HepG2 (cell line): ENCODE results near the gene CRYAA. TPM values are rescaled to one million over a fixed set of nuclear protein-coding genes. Genes with fewer than 3 reads are reported as not detected.
"Not testable (repeated sequence)": the region's sequence is repeated elsewhere in the genome, so short reads cannot be mapped to it uniquely, and the experiment has no call there.

ENCODE experiments used
- ATAC-seq: fragments of 200-7000 bp; cut with Tn5 transposase; 3 replicates; pipeline ENCODE4 v1.9.1; 2020; ENCODE audit warnings: mild to moderate bottlenecking, moderate library complexity
- BruUV-seq: library from RNA; stranded (reverse); fragments of 400-500 nt; replicated peaks from 2 replicates; lab custom pipeline; 2021; lab: Mats Ljungman, UMichigan
- CTCF ChIA-PET: fragments of 300-600 bp; formaldehyde crosslinking; extraction: SDS; loops from one replicate; lab custom pipeline; 2021; ENCODE audit warnings: low total read pairs, inconsistent platforms, low intra/inter-chr PET ratio; lab: Yijun Ruan, JAX
- POLR2A ChIA-PET: fragments of 350-600 bp; sonication (Branson Sonifier 250); formaldehyde crosslinking; loops from one replicate; lab custom pipeline; 2020; ENCODE audit warnings: antibody characterized with exemption, inconsistent platforms; lab: Yijun Ruan, JAX
- DNase-seq: peaks from one replicate; pipeline ENCODE4 v3.0.0-alpha.2; 2015; ENCODE audit warnings: low spot score
- FAIRE-seq: peaks from 3 replicates; lab custom pipeline; 2011; peaks lifted over from hg19 to GRCh38; lab: Jason Lieb, UNC
- H2AFZ ChIP-seq: one replicate; pipeline ENCODE4 v1.6.1; 2011; ENCODE audit warnings: low read length, inconsistent platforms
- H3K27ac ChIP-seq: fragments of 300-600 bp; 3 replicates; pipeline ENCODE4 v1.8.0; 2011; ENCODE audit warnings: mixed run types, mild to moderate bottlenecking, mixed read lengths, low read length, inconsistent platforms; ENCODE audit not compliant: insufficient read depth; ENCODE audit errors: extremely low read length
- H3K27me3 ChIP-seq, 2 experiments: fragments of 200-600 bp in 1 of 2; 2 replicates in 1 of 2; 3 replicates in 1 of 2; pipeline versions ENCODE4 v1.6.0 to v1.8.0; 2011; ENCODE audit warnings: low read length in 2 of 2, mild to moderate bottlenecking in 2 of 2, moderate library complexity in 2 of 2, inconsistent platforms in 1 of 2; ENCODE audit not compliant: insufficient read depth in 2 of 2, control insufficient read depth in 1 of 2
- H3K36me3 ChIP-seq, 2 experiments: fragments of 200-600 bp in 1 of 2; replicated peaks in 1 of 2; 2 replicates in 1 of 2; 3 replicates in 1 of 2; pipeline versions ENCODE4 v1.5.1 to v1.8.0; 2011; ENCODE audit warnings: low read length in 2 of 2, inconsistent platforms in 1 of 2; ENCODE audit not compliant: insufficient read depth in 2 of 2, control insufficient read depth in 1 of 2
- H3K4me1 ChIP-seq: 2 replicates; pipeline ENCODE4 v1.5.1; 2012; ENCODE audit warnings: low read length, inconsistent platforms; ENCODE audit not compliant: insufficient read depth
- H3K4me2 ChIP-seq: 2 replicates; pipeline ENCODE4 v1.6.0; 2011; ENCODE audit warnings: low read depth, low read length, inconsistent platforms
- H3K4me3 ChIP-seq, 3 experiments: fragments of 200-600 bp in 1 of 3; sonication (generic), shearing (Covaris generic) in 1 of 3; replicated peaks in 1 of 3; 2 replicates each; pipeline ENCODE4 v1.5.1; 2011 to 2016; ENCODE audit warnings: low read length in 3 of 3, inconsistent platforms in 2 of 3, low read depth in 2 of 3, mild to moderate bottlenecking in 2 of 3, control low read depth in 1 of 3, mixed read lengths in 1 of 3; ENCODE audit not compliant: insufficient read depth in 1 of 3
- H3K79me2 ChIP-seq: one replicate; pipeline ENCODE4 v1.6.1; 2011; ENCODE audit warnings: low read length, inconsistent platforms; ENCODE audit not compliant: insufficient read depth
- H3K9ac ChIP-seq: 2 replicates; pipeline ENCODE4 v1.6.0; 2011; ENCODE audit warnings: mild to moderate bottlenecking, low read depth, low read length, inconsistent platforms; ENCODE audit not compliant: insufficient read depth
- H3K9me3 ChIP-seq: 2 replicates; pipeline ENCODE4 v1.5.1; 2012; ENCODE audit warnings: mild to moderate bottlenecking, low read length
- H4K20me1 ChIP-seq: 2 replicates; pipeline ENCODE4 v1.6.0; 2011; ENCODE audit warnings: inconsistent platforms, mild to moderate bottlenecking, low read length, moderate library complexity; ENCODE audit not compliant: insufficient read depth
- ZNF646 ChIP-seq: sonication (generic); formaldehyde crosslinking; IDR thresholded peaks from 2 replicates; pipeline ENCODE4 v1.9.0; 2021; ENCODE audit warnings: mild to moderate bottlenecking, missing genetic modification reagents
- WGBS: methylation state at CpG from one replicate; pipeline ENCODE4 v1.1.6; 2017; ENCODE audit warnings: low lambda C conversion rate; 5-methylcytosine and 5-hydroxymethylcytosine counted together
- in situ Hi-C: cut with HindIII; loops from 2 replicates; pipeline ENCODE4 v1.10.0; 2017; ENCODE audit warnings: low pct_unique_long_range_greater_than_20kb; ENCODE audit not compliant: extremely low pct_ligation_motif_present
- intact Hi-C: fragments of 100-400 bp; cut with micrococcal nuclease; formaldehyde crosslinking; loops from one replicate; pipeline ENCODE4 v1.10.0; 2022; ENCODE audit not compliant: unreplicated experiment
- polyA plus RNA-seq, 8 experiments: library from polyadenylated mRNA; depleted of rRNA in 3 of 8; stranded (reverse) in 7 of 8; unstranded in 1 of 8; fragments of >200 nt; fragmentation: Illumina TruSeq in 4 of 8; extraction: Trizol in 4 of 8; gene quantifications; 2 replicates each; pipeline versions ENCODE4 v1.2.1 to v1.2.3, GENCODE V29; 2011 to 2016; ENCODE audit warnings: low read depth in 4 of 8, missing spikeins in 1 of 8, mixed read lengths in 1 of 8; ENCODE audit not compliant: insufficient read depth in 1 of 8
- total RNA-seq, 5 experiments: library from RNA; depleted of rRNA; stranded (reverse); fragments of >200 nt; fragmentation: Illumina TruSeq; extraction: Trizol; gene quantifications; 2 replicates each; pipeline ENCODE4 v1.2.3, GENCODE V29; 2016; ENCODE audit warnings: low read depth in 1 of 5

CRYAA gene
- total and polyA plus RNA-seq, 2 of the 13 experiments (the other 11 are each of a cell fraction or from before 2014, with no cell fraction given), result 5.6 to 8.6 TPM

- intact Hi-C loops, CTCF ChIA-PET, H4K20me1 ChIP-seq, H3K79me2 ChIP-seq, H3K9me3 ChIP-seq, DNase-seq, in situ Hi-C loops, H3K4me3 ChIP-seq, H2AFZ ChIP-seq, H3K36me3 ChIP-seq, H3K4me2 ChIP-seq, ATAC-seq, H3K9ac ChIP-seq, H3K4me1 ChIP-seq, H3K27ac ChIP-seq, BruUV-seq, H3K27me3 ChIP-seq, POLR2A ChIA-PET: not testable (repeated sequence)
- peak; percentile 83; the same call in 1 of the 2 replicates for TF ChIP-seq ZNF646 (CRISPR knock-in tag)
- peak; percentile 76 for FAIRE-seq
- whole genome bisulfite sequencing, result 80% methylated on average over 1 of the region's 31 CpGs
Measured at GRCh38 chr21:43159279-43160175, 9.3 kb upstream of the CRYAA start.

GRCh38 chr21:43161826-43162707, 6.7 kb upstream of the CRYAA start:
- H3K27ac ChIP-seq, H3K36me3 ChIP-seq, DNase-seq, H2AFZ ChIP-seq, FAIRE-seq, H3K4me2 ChIP-seq, in situ Hi-C loops, H3K9me3 ChIP-seq, H3K4me3 ChIP-seq, POLR2A ChIA-PET, intact Hi-C loops, CTCF ChIA-PET, H3K4me1 ChIP-seq, H3K79me2 ChIP-seq, H4K20me1 ChIP-seq, H3K27me3 ChIP-seq, H3K9ac ChIP-seq: not testable (repeated sequence)
- TSS peak; percentile 96 for BruUV-seq
- ATAC-seq, result peak; percentile 36; the same call in 2 of the 3 replicates
- WGBS, result no CpG with 5 or more reads among the region's 24 CpGs
